Stimulated activated CD8-positive, alpha-beta memory T cell treated with anti-CD3 and anti-CD28 coated beads, Interleukin-12 subunit alpha, Interleukin-12 subunit beta, amount 100 ng/mL, for 1 hour (primary cell): ENCODE data around the gene STING1.
"Not testable (repeated sequence)": the region's sequence is repeated elsewhere in the genome, so short reads cannot be mapped to it uniquely, and the experiment has no call there.

Source experiments
- DNase-seq: peaks from one replicate; pipeline ENCODE4 v3.0.0-alpha.2; 2020; ENCODE audit warnings: low read depth

The STING1 gene

DNA sequence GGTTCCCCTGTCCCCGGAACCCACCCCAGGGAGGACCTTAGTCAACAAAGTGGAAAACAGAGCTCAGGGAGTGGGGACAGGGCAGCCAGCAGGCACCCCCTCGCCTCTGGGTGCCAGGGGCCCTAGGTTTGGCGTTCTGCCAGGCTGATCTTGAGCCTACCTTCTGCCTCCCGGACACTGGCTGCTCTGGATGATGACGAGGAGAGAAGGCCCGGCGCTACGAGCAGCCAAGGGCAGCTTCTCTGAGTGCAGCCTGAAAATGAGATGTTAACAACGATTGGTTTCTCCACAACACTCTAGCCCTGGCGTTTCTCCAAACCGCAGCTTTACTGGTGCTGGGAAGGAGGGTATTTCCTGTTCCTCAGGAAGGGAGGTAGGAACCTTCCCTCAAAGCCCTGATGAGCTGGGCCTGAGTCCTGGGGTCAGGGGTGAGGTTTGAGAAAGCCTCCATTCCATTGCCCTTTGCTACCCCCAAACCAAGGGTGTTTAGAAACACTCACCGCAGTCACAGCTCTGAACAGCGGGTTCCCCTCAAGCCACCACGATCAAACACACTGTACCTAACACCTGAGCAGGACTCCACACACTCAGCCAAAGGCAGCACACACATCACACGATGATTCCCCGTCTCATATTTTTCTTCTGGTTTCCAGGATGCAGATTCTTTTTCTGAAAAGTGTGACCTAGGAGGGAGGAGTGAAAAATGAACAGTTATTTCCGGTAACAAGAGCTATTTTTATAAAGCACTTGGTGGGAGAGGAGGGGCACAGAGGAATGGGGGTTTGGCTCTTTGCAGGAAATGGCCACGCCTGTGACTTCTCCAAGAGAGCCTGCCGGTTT lies at the start of gene STING1:
Gene STING1 (minus strand): TSS at position 709 of the 840 bp plus-strand sequence. CDS start 1,054 bp downstream, outside the sequence.
- peak; percentile 47 for DNase-seq

DNA sequence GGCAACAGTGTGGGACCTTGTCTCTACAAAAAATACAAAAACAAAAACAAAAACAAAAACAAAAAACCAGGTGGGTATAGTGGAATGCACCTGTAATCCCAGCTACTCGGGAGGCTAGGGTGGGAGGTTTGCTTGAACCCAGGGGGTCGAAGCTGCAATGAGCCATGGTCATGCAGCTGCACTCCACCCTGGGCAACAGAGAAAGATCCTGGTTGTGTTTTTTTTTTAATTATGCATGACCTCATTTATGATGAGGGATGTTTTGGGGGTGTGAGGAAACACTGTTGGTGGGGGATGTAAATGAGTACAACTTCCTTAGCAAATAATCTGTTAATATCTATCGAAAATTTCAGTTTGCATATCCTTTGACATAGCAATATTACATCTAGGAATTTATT lies 49.2 kb upstream of the STING1 start:
- DNase-seq: no peak

DNA sequence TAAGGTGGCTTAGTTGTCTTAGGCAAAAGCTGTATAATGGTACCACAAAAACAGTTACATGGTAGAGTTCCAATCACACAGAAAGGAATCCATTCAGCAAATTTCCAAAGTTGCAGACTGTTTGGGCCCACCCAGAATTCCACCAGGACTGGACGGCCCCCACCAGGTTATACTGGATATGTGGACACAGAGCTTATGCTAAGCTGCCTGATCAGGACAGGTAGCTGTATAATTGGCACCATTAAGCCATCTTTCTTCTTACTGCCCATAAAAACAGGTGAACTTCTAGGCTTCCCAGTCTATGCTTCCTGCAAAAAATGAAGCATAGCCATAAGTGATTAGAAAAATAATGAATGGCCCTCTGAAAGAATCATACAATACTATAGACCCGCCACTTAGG lies 47.5 kb upstream of the STING1 start:
- DNase-seq: not testable (repeated sequence)

DNA sequence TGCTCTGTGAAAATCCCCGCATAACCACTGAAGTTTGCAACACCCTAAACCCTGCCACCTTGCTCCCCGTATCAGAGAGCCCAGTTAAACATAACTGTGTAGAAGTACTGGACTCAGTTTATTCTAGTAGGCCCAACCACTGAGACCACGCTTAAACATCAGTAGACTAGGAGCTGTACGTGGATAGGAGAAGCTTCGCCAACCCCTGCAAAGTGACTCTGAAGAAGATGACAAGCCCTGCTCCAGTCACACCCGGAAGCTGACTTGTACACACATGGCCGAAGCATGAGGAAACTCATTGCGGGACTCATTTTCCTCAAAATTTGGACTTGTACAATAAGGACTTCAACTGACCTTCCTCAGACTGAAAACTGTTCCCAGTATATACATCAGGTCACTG lies 46.1 kb upstream of the STING1 start:
- DNase-seq: not testable (repeated sequence)

DNA sequence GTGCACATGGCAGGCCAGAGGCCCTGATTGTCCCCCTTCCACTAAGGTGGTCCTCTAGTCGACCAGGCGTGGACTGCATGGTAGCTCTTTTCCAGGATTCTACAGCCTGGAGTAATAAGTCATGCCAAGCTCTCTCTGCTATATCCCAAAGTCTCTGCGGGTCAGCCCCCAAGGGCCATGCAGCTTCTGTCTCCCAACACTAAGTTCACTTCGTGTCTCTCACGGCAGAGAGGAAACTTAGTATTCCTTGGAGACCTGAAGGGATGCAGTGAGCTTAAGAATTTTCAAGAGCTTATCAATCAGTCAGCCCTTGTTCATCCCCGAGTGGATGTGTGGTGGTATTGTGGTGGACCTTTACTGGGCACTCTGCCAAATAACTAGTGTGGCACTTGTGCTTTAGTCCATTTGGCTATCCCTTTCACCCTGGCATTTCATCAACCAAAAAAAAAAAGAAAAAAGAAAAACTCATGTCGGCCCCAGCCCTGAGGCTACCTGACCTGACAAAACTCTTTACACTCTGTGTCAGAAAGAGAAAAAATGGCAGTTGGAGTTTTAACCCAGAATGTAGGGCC lies 45.4 kb upstream of the STING1 start:
- not testable (repeated sequence) for DNase-seq

DNA sequence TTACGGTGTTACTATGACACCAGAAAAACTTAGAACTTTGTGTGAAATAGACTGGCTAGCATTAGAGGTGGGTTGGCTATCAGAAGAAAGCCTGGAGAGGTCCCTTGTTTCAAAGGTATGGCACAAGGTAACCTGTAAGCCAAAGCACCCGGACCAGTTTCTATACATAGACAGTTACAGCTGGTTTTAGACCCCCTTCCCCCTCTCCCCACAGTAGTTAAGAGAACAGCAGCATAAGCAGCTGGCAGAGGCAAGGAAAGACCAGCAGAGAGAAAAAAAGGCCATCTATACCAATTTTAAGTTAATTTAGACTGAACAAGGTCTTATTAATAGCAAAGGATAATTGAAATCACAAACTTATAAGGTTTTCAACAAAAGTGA lies 44.5 kb upstream of the STING1 start:
- DNase-seq: not testable (repeated sequence)

DNA sequence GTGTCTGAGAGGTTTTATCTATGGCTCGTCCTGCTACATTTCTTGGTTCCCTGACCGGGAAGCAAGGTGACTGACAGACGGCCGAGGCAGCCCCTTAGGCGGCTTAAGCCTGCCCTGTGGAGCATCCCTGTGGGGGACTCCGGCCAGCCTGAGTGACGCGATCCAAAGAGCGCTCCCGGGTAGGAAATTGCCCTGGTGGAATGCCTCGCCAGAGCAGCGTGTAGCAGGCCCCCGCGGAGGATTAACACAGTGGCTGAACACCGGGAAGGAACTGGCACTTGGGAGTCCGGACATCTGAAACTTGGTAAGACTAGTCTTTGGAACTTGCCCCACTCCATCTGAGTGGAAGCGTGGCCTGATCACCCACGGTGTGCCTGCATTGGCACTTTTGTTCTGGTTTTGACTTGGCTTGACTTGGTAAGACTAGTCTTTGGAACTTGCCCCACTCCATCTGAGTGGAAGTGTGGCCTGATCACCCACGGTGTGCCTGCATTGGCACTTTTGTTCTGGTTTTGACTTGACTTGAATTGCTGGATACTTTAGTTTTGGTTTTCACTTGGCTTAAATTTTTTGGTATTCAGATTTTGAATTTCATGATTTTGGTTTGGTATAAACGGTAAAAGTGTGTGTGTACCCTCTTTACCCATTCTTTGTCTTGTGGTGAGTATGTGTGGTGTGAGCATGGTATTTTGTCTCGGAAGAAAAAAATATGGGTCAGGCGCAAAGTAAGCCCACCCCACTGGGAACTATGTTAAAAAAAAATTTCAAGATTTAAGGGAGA lies 43.9 kb upstream of the STING1 start:
- not testable (repeated sequence) for DNase-seq

DNA sequence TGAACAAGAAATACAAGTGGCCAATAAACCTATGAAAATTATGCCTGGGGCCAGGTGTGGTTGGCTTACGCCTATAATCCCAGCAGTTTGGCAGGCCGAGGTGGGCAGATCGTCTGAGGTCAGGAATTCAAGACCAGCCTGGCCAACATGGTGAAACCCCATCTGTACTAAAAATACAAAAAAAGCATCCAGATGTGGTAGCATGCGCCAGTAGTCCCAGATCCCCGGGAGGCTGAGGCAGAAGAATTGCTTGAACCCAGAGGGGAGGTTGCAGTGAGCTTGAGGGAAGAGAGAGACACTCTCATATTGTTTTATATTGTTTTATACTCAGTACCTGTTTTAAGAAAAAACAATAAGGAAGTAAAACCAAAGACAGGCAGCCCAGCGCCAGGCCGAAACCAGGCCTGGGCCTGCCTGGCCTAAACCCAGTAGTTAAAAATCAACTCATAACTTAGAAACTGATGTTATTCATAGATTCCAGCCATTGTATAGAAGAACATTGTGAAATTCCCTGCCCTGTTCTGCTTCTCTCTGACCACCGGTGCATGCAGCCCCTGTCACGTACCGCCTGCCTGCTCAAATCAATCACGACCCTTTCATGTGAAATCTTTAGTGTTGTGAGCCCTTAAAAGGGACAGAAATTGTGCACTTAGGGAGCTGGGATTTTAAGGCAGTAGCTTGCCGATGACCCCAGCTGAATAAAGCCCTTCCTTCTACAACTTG lies 43.2 kb upstream of the STING1 start:
- not testable (repeated sequence) for DNase-seq

DNA sequence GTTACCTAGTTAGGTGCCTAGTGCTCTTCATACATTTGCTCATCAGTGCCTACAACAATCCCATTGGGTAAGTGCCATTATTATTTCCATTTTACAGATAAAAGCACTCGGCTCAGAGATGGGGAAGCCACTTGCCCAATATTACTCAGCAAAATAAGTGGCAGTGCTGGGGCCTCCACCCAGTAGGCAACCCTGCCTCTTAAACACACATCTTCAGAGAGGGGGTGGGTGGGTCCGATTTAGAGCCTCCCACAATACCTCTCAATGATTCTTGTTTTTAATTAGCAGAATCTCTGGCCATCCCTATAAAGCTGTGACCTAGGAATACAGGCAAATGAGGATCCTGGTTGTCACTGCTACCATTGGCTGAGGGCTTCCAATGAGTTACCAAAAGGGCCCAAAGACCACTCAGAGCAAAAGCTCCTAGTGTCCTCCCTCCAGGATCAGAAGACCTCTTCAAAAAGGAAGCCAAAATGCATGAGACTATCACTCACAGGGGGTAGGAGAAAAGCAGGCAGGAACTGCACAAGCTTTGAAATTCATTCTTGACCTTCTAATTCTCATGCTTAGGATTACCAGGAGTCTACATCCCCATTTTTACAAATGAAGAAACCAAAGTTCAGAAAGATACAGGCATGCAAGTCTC lies 42.5 kb upstream of the STING1 start:
- no peak for DNase-seq

DNA sequence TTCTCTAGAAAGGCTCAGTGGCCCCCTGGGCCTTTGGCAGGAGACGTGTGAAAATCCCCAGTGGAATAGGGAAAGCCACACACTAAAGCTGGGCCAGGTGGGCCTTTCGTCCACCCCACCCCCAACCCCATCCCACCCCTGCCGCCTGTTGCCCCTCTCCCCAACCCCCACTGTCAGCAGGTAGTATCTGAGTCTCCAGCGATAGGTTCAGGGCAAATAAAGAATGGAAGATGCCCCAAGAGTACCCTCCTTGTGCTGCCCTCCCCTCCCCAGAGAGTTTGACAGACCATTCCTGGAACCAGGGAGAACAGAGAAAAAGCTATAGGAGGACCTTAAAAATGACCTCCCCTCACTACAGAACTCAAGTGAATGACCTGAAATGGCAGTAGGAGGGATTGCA lies 41.9 kb upstream of the STING1 start:
- DNase-seq: no peak

DNA sequence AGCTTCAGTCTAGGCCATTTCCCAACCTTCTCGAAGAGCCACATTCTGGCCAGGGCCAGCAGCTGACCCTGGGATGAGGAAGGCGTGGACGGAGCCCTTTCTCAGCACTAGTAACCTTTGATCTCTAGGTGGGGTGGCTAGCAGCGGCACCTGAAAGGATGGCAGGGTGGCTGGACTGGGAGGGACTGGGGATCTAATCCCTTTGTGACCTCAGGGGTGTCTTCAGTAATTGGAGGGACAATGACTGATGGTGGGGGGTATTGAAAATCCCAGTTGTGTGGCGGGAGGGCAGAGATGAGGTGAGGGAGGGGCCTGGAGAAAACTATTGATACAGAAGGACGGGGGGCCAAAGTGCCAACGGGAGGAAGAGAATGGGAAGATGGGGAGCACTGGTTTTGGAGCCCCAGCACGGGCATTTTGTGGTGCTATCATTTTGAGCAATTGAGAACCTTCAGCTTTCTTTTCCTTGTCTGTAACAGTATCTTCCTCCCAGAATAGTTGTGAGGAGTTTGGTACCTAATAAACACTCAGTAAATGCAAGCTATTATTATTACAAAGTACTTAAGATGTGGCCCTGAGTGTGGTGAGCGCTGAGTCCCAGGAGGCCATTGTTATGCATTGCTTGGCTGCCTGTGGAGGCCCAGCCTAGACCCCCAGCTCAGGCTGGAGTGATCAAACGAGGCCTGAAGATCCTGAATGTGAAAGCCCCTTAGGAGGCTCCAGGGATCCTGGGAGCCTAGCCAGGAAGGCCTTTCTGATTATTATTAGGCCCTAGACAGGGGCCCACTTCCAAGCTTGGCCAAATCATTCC lies 41.3 kb upstream of the STING1 start:
- DNase-seq: no peak

DNA sequence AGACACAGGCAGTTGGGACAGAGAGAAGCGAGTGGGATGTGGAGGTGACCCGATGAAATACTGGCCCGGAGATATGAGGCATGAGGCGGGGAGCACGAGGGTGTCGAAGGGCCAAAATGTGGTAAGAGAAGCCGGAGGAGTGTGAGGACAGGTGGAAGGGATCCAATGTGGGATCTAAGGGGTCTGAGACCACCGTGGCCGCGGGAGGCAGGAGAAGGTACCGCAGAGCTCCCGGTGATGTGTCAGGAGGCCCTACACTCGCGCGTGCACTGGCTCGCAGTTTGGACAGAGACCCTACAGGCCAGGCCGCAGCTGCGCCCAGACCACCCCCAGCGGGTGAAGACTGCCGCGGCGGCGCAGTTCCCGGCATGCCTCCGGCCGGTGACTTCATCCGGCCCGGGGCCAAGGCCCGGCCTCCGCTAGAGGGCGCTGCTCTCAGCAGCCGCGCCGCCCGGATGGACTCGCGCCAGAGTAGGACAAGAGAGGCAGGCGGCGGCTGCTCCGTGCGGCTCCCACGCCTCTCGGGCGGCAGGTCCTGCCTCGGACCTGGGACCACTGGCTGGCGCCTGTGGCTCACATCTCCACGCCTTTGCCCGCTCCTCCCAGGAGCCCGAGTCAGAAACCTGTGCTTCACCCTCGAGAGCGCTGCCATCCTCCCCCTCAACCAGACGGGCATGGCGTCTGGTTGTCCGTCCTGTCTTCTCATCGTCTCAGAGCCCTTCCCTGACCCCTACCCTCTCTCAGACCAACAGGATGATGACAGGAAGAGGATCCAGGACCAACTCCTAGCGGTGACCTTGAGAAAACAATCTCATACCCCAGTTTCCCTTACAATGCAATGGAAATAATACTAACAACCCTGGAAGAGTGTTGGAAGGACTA lies 35.4 kb upstream of the STING1 start:
- DNase-seq: peak; percentile 83

DNA sequence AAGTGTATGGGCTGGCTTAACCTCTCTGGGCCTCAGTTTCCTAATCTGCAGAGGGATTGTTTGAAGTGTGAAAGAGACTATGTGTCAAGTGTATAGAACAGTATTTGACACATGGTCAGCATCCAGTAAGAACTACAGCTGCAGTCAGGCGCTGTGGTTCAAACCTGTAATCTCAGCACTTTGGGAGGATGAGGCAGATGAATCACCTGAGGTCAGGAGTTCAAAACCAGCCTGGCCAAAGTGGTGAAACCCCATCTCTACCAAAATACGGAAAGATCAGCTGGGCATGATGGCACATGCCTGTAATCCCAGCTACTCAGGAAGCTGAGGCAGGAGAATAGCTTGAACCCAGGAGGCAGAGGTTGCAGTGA lies 31.9 kb upstream of the STING1 start:
- DNase-seq: no peak

DNA sequence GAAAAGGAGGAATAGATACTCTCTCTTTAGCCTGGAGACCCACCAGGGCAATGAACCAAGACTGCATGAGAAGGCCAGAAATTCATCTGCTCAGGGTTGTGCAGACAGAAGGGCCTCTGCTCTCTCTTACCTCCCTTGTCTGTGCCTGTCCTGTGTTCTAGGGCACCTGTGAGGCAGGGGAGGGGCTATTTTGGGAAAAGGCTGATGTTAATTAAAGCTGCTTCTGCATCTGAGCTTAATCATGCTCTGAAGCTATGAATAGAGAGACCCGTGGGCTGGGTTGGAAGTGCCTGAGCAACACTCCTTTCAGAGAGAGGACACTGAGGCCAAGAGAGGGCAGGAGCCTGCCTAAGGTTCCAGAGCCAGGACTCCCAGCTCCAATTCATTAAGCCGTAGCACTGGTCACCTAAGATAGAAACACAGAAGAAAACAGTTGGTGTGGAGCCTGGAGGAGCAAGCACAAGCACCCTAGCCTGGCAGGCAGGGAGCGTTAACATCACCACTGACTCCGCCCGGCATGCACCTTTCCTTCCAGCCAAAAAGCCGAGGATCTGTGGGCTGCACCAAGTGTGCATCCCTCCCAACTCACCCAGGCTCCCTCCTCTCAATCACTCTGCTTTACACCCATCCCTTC lies 31.4 kb upstream of the STING1 start:
- DNase-seq: no peak

DNA sequence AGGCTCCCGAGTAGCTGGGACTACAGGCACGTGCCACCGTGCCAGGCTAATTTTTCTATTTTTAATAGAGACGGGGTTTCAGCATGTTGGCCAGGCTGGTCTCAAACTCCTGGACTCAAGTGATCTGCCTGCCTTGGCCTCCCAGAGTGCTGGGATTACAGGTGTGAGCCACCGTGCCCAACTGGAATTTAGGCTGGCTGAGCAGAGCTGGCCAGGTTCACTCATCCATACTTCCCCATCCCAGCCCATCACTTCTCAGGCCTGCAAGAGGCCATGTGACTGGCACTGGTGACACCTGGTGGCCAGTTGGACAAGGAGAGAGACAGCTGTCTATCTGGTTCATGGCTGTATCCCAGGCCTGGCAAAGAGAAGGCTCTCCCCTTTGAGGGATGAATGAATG lies 30.9 kb upstream of the STING1 start:
- DNase-seq: peak; percentile 58

DNA sequence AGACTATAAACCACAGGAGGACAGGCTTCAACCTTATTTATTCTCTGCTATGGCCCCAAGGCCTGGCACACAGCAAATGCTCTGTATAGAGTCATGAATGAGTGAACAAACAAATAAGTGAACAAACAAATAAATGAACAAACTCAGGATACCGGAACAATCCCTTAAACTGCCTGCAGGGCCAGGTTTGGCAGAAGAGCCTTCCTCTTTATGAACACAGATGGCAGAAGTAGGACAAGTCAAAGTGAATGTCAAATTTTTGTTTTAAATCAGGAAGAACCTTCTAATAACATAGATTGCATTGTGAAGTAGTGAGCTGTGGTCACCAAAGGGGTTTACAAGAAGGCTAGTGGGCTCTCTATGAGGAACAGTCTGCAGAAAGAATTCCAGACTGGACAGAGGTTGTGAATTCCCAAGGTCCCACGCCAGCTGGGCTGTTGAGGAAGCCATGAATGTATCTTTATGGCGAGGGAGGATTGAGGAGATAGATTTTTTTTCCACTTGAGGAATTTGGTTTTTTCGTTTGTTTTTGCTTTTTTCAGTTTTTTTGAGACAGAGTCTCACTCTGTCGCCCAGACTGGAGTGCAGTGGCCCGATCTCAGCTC lies 30.3 kb upstream of the STING1 start:
- DNase-seq: no peak

DNA sequence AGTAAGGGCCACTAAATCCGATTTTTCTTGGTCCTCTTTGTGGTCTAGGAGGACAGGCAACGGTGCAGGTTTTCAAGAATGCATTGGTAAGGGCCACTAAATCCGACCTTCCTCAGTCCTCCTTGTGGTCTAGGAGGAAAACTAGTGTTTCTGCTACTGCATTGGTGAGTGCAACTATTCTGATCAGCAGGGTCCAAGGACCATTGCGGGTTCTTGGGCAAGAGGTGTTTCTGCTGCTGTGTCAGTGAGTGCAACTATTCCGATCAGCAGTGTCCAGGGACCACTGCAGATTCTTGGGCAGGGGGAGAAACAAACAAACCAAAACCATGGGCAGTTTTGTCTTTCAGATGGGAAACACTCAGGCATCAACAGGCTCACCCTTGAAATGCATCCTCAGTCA lies 22.2 kb upstream of the STING1 start:
- DNase-seq: not testable (repeated sequence)

DNA sequence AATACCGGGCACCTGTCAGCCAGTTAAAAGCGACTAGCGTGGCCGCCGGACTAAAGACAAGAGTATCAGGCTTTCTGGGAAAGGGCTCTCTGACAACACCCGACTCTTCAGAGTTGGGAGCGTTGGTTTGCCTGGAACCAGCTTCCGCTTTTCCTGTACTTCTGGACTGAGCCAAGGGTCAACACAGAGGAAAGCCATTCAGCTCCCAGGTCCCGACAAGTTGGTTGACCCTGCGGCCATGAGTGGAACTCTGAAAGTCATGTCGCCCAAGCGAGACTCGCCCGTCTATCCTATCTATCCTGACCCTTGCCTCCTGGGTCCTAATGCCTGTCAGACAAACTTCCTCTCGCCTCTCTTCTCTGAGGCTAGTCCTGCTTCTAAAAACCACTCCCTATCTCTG lies 21.3 kb upstream of the STING1 start:
- DNase-seq: not testable (repeated sequence)
